HL-60 (cell line): ENCODE results near the gene PGBD5.

Experiments
- CTCF ChIP-seq: IDR thresholded peaks from one replicate; pipeline ENCODE4 v1.5.1; 2011; ENCODE audit warnings: low read length, control low read depth, inconsistent platforms; ENCODE audit not compliant: insufficient read depth
- GABPA ChIP-seq: IDR thresholded peaks from 2 replicates; pipeline ENCODE4 v1.6.1; 2012; ENCODE audit warnings: low read depth
- POLR2AphosphoS5 ChIP-seq: IDR thresholded peaks from 2 replicates; pipeline ENCODE4 v1.6.1; 2012; ENCODE audit warnings: low read depth
- REST ChIP-seq: IDR thresholded peaks from 2 replicates; pipeline ENCODE4 v1.6.1; 2012; ENCODE audit warnings: low read depth; ENCODE audit not compliant: insufficient replicate concordance

- TF ChIP-seq POLR2AphosphoS5: no peak
- TF ChIP-seq CTCF: no peak
- no peak for TF ChIP-seq REST
- TF ChIP-seq GABPA: no peak
These were observed 43.1 kb upstream of the PGBD5 start for GRCh38 chr1:230469271-230469670.
